Heart left ventricle (tissue), 16 donors: Measurements from ENCODE around the gene SVEP1. TPM values are rescaled to one million over a fixed set of nuclear protein-coding genes. Genes with fewer than 3 reads are reported as not detected.

Experiments used
- ATAC-seq, 4 donors: fragments of 200-7000 bp; cut with Tn5 transposase; one replicate each; pipeline ENCODE4 v1.9.1; 2020 to 2022; ENCODE audit warnings: moderate library complexity in 4 of 4, mild to moderate bottlenecking in 3 of 4, moderate number of reproducible peaks in 1 of 4
- DNase-seq, 5 donors: peaks; one replicate each; pipeline ENCODE4 v3.0.0-alpha.2; 2020
- H3K27ac ChIP-seq, 12 donors: fragments of 200-600 bp; sonication (generic) in 4 of 12; one replicate each; pipeline versions ENCODE4 v1.5.0 to v1.8.0; 2016 to 2022; ENCODE audit warnings: mild to moderate bottlenecking in 2 of 12
- H3K27me3 ChIP-seq, 9 donors: fragments of 200-600 bp; sonication (generic) in 2 of 9; one replicate each; pipeline versions ENCODE4 v1.5.1 to v1.8.0; 2016 to 2022; ENCODE audit warnings: mild to moderate bottlenecking in 3 of 9
- H3K36me3 ChIP-seq, 9 donors: fragments of 200-600 bp; sonication (generic) in 2 of 9; one replicate each; pipeline versions ENCODE4 v1.5.0 to v1.8.0; 2018 to 2022; ENCODE audit warnings: mild to moderate bottlenecking in 2 of 9
- H3K4me1 ChIP-seq, 12 donors: fragments of 200-600 bp; sonication (generic) in 4 of 12; one replicate each; pipeline versions ENCODE4 v1.5.0 to v1.8.0; 2016 to 2022; ENCODE audit warnings: mild to moderate bottlenecking in 3 of 12
- H3K4me3 ChIP-seq, 12 donors: fragments of 200-600 bp; sonication (generic) in 4 of 12; one replicate each; pipeline versions ENCODE4 v1.5.0 to v1.8.0; 2017 to 2022; ENCODE audit warnings: mild to moderate bottlenecking in 9 of 12, moderate library complexity in 4 of 12
- H3K9me3 ChIP-seq, 12 donors: fragments of 200-600 bp; sonication (generic) in 4 of 12; one replicate each; pipeline versions ENCODE4 v1.5.0 to v1.8.0; 2016 to 2022; ENCODE audit warnings: mild to moderate bottlenecking in 1 of 12
- POLR2A ChIP-seq, 2 donors: fragments of 450-650 bp; IDR thresholded peaks; one replicate each; pipeline ENCODE4 v1.6.1; 2017; ENCODE audit warnings: antibody characterized with exemption in 2 of 2, mild to moderate bottlenecking in 2 of 2, moderate library complexity in 2 of 2
- WGBS, 4 donors: extraction: QIAGEN DNeasy Blood & Tissue Kit in 2 of 4; methylation state at CpG; one replicate each; pipeline versions ENCODE4 v1.1.5 to v1.1.7; 2013 to 2018; 5-methylcytosine and 5-hydroxymethylcytosine counted together
- intact Hi-C, 10 donors: fragments of 100-400 bp; cut with DNase I; formaldehyde crosslinking; loops; one replicate each; pipeline versions ENCODE4 v1.11.1 to v1.14.2; 2022
- polyA plus RNA-seq, 2 donors: library from polyadenylated mRNA; stranded (reverse); fragments of 200-250 nt; gene quantifications; one replicate each; pipeline ENCODE4 v1.2.3, GENCODE V29; 2013
- total RNA-seq, 9 donors: library from RNA; depleted of rRNA in 2 of 9; stranded (reverse); fragments of >200 nt in 2 of 9; fragmentation: NEBNext Ultra II Directional in 3 of 9; extraction: Animal tissue kit (Norgen Biotek cat#: 25700) in 3 of 9; gene quantifications; one replicate each; pipeline versions ENCODE4 v1.1.0 to v1.2.4, GENCODE V29; 2016 to 2023
- TF ChIP-seq, protein P1 (sequence below), 12 donors: fragments of 200-600 bp; sonication (generic) in 4 of 12; IDR thresholded peaks; one replicate each; pipeline versions ENCODE4 v1.5.0 to v1.8.0; 2018 to 2022; ENCODE audit warnings: antibody characterized with exemption in 12 of 12, mild to moderate bottlenecking in 5 of 12
- donor health status: ischemic (EF 13 %, LVEDD 7.1; RV severe dilation, severe dysfunction).
- donor health status: healthy with polysubstance abuse.
- donor health status: DM: no; HTN: yes; CAD: no.
- donor health status: DM: no; HTN: no; CAD: no.
- donor health status: ischemic (EF 25% LVEDD 6.9; RV normal size, moderate dysfunction).
- donor health status: ischemic (EF 25% LVEDD 5.7; RV mildly dilated, moderate dysfunction).
- donor health status: healthy.
- donor health status: DM: yes; HTN: yes; CAD: no.
- donor health status: ischemic (EF 35%, LVEDD 5.7; RV mildly dilated, moderate dysfunction).
- donor health status: nonischemic (EF 11% LVEDD 7.7; RV severe dilation, severe dysfunction).
- donor health status: DM: yes; HTN: yes; CAD: no.
- donor health status: PGD.
- donor health status: ischemic (EF 29% LVEDD 5.4; RV normal size, mild dysfunction).
- donor health status: nonischemic (EF 23%, LVEDD 6.1; RV moderate dilation, normal function).

SVEP1 gene
- total and polyA plus RNA-seq, 11 donors = 0.50 to 34.4 (median 7.5) TPM

DNA sequence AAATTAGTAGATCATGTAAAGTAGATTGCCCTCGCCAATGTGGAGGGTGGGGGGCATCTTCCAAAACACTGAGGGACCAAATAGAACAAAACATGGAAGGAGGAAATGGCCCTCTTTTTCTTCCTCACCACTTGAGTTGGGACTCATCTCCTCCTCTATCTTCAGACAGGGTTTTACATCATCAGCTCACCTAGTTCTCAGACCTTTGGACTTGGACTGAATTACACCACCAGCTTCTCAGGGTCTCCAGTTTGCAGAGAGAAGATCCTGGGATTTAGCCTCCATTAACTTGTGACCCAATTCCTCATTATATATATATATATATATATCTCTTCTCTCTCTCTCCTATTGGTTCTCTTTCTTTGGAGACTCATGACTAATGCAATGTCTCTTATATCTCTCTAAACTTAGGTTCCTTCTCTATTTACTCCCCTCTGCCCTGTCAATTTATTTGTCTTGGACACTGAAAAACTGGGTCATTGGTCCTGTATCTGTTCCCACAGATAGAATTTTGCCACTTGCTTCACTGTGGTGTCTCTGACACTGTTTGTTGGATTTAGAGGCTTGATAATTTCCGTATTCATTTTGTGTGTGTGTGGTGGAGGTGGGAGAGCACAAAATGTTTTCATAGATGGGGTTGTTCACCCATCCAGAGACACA, 187.6 kb downstream of the SVEP1 start:
- WGBS, 4 donors = 46 to 84% (median 63%) methylated on average over 2 of the region's 2 CpGs

DNA sequence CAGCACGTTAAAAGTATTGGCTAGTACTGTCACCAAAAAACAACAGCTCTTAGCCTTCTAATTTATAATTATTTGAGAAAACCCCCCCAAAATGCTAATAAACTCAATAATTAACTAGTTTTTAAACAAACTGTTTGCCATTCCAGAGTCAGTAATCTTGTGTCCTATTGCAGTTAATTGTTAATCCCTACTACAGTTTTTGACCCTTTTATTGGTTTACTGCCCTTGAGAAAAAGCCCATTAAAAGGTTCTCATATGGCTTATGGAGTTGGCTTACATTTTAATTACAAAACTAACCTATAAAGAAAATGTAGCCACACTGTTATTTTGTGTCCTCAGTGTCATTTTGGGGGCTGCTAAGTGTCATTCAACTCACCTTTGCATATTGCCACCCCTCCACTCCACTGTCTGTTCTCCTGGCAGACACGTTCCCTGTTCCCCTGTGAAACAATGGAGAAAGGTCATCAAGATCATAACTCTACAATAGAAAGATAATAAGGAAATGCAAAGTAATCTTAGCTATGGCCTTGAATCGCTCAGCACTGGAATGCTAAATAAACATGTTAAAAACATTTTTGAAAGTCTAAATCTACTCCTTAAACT, 190.3 kb downstream of the SVEP1 start:
- intact Hi-C loops = no loop called here
- H3K36me3 ChIP-seq = peaks cover 0 to 42% (median 0%) of the 10 kb centered on the region in 9 donors
- no peaks in the 10 kb centered on the region for H3K4me1 ChIP-seq
- H3K27ac ChIP-seq = no peak overlapping the region
- WGBS, 4 donors = 59 to 65% (median 63%) methylated on average over 3 of the region's 3 CpGs
- DNase-seq = no peak
- ATAC-seq = no peak
- no peak overlapping the region for H3K4me3 ChIP-seq
- H3K27me3 ChIP-seq = no peaks in the 10 kb centered on the region
- no peaks in the 10 kb centered on the region for H3K9me3 ChIP-seq
- TF ChIP-seq POLR2A (IDR thresholded peaks at IDR 0.05) = no peak
- TF ChIP-seq, protein P1, sequence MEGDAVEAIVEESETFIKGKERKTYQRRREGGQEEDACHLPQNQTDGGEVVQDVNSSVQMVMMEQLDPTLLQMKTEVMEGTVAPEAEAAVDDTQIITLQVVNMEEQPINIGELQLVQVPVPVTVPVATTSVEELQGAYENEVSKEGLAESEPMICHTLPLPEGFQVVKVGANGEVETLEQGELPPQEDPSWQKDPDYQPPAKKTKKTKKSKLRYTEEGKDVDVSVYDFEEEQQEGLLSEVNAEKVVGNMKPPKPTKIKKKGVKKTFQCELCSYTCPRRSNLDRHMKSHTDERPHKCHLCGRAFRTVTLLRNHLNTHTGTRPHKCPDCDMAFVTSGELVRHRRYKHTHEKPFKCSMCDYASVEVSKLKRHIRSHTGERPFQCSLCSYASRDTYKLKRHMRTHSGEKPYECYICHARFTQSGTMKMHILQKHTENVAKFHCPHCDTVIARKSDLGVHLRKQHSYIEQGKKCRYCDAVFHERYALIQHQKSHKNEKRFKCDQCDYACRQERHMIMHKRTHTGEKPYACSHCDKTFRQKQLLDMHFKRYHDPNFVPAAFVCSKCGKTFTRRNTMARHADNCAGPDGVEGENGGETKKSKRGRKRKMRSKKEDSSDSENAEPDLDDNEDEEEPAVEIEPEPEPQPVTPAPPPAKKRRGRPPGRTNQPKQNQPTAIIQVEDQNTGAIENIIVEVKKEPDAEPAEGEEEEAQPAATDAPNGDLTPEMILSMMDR (IDR thresholded peaks at IDR 0.05) = no peak

More for the DNA sequence above, 187.6 kb downstream of the SVEP1 start:
- Histone ChIP-seq H3K9me3 (no peaks in the 10 kb centered on the region), H3K27me3 (no peaks in the 10 kb centered on the region), H3K27ac (no peak overlapping the region), H3K4me1 (no peaks in the 10 kb centered on the region), H3K4me3 (no peak overlapping the region), H3K36me3 (peaks cover 0 to 15% (median 0%) of the 10 kb centered on the region in 9 donors)
- TF ChIP-seq POLR2A (IDR thresholded peaks at IDR 0.05) = no peak
- TF ChIP-seq, protein P1 (IDR thresholded peaks at IDR 0.05) = no peak
- intact Hi-C loops = no loop called here
- ATAC-seq (no peak), DNase-seq (no peak)

DNA sequence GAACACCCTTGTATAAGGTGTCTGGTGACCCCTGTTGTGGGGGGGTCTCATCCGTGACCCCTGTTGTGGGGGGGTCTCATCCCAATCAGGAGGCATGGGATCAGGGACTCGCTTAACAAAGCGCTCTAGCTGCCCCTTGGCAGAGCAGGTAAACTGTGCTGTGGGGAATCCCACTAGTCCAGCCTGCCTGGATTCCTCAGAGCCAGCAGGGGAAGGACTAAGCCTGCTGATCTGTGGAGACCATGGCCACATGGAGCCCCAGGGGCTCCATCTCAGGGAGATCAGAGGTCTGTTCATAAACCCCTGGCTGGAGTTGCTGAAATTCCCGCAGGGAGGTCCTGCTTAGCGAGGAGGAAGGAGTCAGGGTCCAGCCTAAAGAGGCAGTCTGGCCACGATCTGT, 196.1 kb downstream of the SVEP1 start:
- Histone ChIP-seq H3K27ac (no peak overlapping the region), H3K4me3 (no peak overlapping the region), H3K9me3 (no peaks in the 10 kb centered on the region), H3K36me3 (peaks cover 0 to 45% (median 0%) of the 10 kb centered on the region in 9 donors), H3K4me1 (no peaks in the 10 kb centered on the region), H3K27me3 (no peaks in the 10 kb centered on the region)
- ATAC-seq (no peak), DNase-seq (no peak)
- intact Hi-C loops = loop anchor here in 1 of 10 donors (5.0 kb wide), 1 partner anchor 36 kb away; no protein-coding TSS in a partner anchor
- TF ChIP-seq POLR2A (IDR thresholded peaks at IDR 0.05) = no peak
- TF ChIP-seq, protein P1 (IDR thresholded peaks at IDR 0.05) = no peak
- 84 to 97% (median 89%) methylated on average over 5 to 6 of the region's 6 CpGs for WGBS, 4 donors

DNA sequence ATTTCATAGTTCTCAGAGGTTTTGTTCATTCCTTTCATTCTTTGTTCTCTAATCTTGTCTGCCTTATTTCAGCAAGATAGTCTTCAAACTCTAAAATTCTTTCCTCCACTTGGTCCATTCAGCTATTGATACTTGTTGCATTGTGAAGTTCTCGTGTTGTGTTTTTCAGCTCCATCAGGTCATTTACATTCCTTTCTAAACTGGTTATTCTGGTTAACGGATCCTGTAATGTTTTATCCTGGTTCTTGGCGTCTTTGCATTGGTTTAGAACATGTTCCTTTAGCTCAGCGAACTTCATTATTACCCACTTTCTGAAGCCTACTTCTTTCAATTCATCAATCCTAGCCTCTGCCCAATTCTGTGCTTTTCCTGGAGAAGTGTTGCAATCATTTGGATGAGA, 196.8 kb downstream of the SVEP1 start:
- ATAC-seq = no peak
- TF ChIP-seq, protein P1 (IDR thresholded peaks at IDR 0.05) = no peak
- no peak for TF ChIP-seq POLR2A (IDR thresholded peaks at IDR 0.05)

More for the DNA sequence above, 196.8 kb downstream of the SVEP1 start:
- no peaks in the 10 kb centered on the region for H3K27me3 ChIP-seq
- H3K4me1 ChIP-seq = no peaks in the 10 kb centered on the region
- intact Hi-C loops = loop anchor here in 1 of 10 donors (5.0 kb wide), 1 partner anchor 35 kb away; no protein-coding TSS in a partner anchor
- peaks cover 0 to 43% (median 0%) of the 10 kb centered on the region in 9 donors for H3K36me3 ChIP-seq
- 87 to 94% (median 90%) methylated on average over 4 of the region's 4 CpGs for WGBS, 4 donors
- no peak overlapping the region for H3K4me3 ChIP-seq
- DNase-seq = no peak
- no peaks in the 10 kb centered on the region for H3K9me3 ChIP-seq
- no peak overlapping the region for H3K27ac ChIP-seq
